ENCODE results near the gene MVB12B. TPM values are rescaled to one million over a fixed set of nuclear protein-coding genes. Genes with fewer than 3 reads are reported as not detected.
"Not testable (repeated sequence)": the region's sequence is repeated elsewhere in the genome, so short reads cannot be mapped to it uniquely, and the experiment has no call there.

Gene MVB12B
- total RNA-seq, 1 donor: 9.4 TPM

DNA sequence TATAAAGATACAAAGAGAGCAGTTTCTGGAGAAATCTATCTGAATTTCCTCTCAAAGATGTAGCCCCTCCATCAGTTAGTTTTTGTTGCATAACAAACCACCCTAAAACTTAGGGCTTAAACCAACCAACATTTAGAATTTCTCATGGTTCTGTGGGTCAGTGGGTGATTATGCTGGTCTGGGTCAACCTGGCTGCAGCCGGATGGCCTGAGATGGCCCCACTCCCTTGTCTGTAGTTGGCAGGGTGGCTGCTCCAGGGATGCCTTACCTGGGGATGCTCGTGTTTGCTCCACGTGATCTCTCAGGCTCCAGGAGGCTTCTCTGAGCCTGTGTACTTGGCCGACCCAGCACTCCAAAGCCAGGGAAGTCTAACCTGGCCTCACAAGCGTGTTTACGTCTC, 139.3 kb downstream of the MVB12B start:
- Histone ChIP-seq H3K27me3 (ENCODE audit: insufficient read depth, low read length) (no peaks in the 10 kb centered on the region), H3K4me3 (ENCODE audit: low read length) (no peak overlapping the region), H3K4me1 (ENCODE audit: insufficient read depth, low read length) (peaks cover 41% of the 10 kb centered on the region), H3K9me3 (ENCODE audit: low read depth, low read length) (no peaks in the 10 kb centered on the region)

DNA sequence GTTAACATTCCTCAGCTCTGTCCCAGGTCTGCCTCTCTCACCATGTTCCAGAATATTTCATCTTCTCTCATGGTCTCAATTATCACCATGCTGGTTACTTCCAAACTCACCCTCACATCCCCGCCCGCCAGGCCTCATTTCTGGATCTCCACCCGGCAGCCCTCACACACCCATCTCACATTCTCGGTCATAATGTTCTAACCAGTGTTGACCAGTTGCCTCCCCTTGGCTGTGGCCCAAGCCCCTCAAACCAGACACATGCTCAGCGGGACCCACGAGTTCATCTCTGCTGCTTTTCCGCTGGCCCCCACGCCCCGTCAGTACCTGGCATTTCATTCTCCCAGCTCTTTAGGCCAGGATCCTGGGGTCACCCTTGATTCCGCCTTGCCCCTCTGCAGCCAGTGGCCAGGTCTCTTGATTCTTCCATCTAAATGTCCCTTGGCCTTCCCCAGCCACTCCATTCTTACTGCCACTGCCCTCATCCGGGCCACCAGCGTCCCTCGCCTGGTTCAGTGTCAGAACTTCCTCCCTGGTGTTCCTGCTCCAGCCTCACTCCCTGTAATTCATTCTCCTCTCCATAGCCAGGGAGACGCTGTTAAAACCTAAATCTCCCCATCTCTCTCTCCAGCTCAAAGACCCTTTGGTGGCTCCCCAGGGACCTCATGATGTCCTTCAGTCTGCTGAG, 141.7 kb downstream of the MVB12B start:
- peaks cover 64% of the 10 kb centered on the region for H3K4me1 ChIP-seq (ENCODE audit: insufficient read depth, low read length)
- H3K9me3 ChIP-seq (ENCODE audit: low read depth, low read length): no peaks in the 10 kb centered on the region
- no peaks in the 10 kb centered on the region for H3K27me3 ChIP-seq (ENCODE audit: insufficient read depth, low read length)
- H3K4me3 ChIP-seq (ENCODE audit: low read length): no peak overlapping the region

DNA sequence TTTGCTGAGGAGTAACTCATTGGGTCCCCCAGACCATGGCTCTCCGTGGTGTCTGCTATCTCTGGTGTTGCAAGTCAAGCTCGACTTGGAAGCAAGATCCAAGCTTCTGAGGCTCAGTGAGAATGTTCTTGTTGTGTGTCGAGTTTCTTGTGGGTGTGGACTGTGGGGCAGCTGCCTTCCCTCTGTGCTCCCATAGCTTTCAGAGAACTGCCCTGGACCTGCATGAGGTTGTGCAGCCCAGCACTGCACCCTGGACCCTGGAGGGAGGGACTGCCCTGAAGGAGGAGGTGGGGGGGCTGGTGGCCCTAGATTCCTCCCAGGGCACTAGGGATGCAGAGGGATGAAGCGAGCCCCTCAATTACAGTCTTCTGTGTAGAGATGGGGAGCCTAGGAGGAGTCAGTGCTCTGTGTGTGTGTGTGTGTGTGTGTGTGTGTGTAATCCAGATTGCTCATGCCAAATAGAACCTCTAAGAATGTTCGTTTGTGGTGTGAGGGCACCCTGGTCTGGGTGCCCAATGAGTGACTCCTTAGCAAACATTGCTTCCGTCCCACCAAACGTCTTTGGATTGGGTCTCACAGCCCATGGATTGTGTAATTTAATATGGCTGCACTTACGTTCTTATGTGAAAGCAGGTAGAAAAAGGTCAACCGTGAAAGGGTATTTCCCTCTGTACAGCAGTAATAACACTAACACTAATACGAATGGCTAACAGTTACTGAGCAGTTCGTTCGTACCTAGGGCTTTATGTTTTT, 143.8 kb downstream of the MVB12B start:
- Histone ChIP-seq H3K4me1 (ENCODE audit: insufficient read depth, low read length) (peaks cover 74% of the 10 kb centered on the region), H3K27me3 (ENCODE audit: insufficient read depth, low read length) (no peaks in the 10 kb centered on the region), H3K4me3 (ENCODE audit: low read length) (no peak overlapping the region), H3K9me3 (ENCODE audit: low read depth, low read length) (no peaks in the 10 kb centered on the region)

DNA sequence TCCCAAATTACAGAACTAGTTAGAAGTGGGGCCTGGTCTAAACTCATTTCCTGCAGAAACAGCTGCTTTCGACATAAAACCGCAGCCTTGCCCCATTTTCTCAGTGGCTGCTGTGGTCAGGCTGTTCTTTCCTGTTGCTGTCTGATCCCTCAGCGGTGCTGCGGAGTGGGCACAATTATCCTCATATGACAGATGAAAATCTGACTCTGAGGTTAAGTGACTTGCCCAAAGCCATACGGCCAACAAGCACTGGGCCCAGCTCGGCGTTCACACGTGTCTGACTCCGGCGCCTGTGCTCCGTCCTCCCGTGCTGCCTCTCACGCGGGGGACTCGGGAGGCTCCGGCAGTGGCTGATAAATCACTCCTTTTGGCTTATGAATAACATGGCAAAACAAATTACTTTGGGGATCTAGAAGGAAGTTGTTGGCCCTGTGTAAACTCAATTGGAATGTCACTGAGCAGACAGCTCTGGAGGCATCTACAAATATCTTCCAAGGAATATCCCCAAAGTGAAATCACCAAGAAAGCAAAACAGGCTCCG, 144.5 kb downstream of the MVB12B start:
- no peaks in the 10 kb centered on the region for H3K9me3 ChIP-seq (ENCODE audit: low read depth, low read length)
- H3K4me1 ChIP-seq (ENCODE audit: insufficient read depth, low read length): peaks cover 75% of the 10 kb centered on the region
- peak overlapping the region; percentile 12 for H3K4me3 ChIP-seq (ENCODE audit: low read length)
- no peaks in the 10 kb centered on the region for H3K27me3 ChIP-seq (ENCODE audit: insufficient read depth, low read length)

- Histone ChIP-seq H3K27me3 (ENCODE audit: insufficient read depth, low read length) (no peaks in the 10 kb centered on the region), H3K4me1 (ENCODE audit: insufficient read depth, low read length) (peaks cover 75% of the 10 kb centered on the region), H3K9me3 (ENCODE audit: low read depth, low read length) (no peaks in the 10 kb centered on the region), H3K4me3 (ENCODE audit: low read length) (no peak overlapping the region)
These were observed 145.7 kb downstream of the MVB12B start for GRCh38 chr9:126472198-126472947.

DNA sequence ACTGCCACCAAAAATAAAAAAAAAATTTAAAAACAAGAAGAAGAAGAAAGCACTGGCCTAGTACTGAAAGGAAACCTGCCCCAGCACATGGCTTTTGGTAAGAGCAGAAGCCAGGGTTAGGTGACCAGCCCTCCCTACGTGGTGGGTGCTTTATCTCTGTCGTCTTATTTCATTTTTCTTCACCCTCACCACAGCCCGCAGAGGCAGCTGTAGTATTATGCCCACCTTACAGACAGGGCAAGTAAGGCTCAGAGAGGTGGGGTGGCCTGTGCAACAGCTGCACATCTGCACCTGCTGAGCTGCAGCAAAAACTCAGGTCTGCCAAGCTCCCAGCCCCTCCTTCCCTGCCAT, 146.3 kb downstream of the MVB12B start:
- Histone ChIP-seq H3K4me1 (ENCODE audit: insufficient read depth, low read length) (peaks cover 70% of the 10 kb centered on the region), H3K9me3 (ENCODE audit: low read depth, low read length) (no peaks in the 10 kb centered on the region), H3K27me3 (ENCODE audit: insufficient read depth, low read length) (no peaks in the 10 kb centered on the region), H3K4me3 (ENCODE audit: low read length) (no peak overlapping the region)

DNA sequence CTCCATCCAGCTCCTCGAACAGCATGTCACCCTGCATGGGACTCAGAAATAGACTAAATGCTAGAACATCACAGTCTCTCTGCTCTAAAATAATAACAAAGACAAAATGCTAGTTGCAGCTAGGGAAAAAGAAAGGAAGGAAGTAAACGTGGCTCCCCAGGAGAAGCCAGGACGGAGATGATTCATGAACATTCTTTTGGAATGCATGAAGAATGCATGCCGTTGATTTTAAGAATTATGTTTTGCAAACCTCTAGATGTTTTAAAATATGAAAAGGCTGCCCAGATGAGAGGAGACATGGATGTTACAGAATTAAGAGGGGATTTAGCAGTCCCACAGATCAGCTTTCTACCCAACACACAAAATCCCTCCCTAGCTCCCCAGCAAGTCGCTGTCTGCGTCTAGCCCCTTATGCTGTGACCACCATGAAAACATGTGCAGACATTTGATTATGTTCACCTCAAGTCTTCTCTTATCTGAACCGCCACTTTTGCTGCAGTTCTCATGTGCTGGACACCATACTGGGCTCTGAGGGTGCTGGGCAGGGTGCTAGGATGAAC, 147.7 kb downstream of the MVB12B start:
- Histone ChIP-seq H3K4me1 (ENCODE audit: insufficient read depth, low read length) (peaks cover 56% of the 10 kb centered on the region), H3K27me3 (ENCODE audit: insufficient read depth, low read length) (no peaks in the 10 kb centered on the region), H3K4me3 (ENCODE audit: low read length) (no peak overlapping the region), H3K9me3 (ENCODE audit: low read depth, low read length) (no peaks in the 10 kb centered on the region)

DNA sequence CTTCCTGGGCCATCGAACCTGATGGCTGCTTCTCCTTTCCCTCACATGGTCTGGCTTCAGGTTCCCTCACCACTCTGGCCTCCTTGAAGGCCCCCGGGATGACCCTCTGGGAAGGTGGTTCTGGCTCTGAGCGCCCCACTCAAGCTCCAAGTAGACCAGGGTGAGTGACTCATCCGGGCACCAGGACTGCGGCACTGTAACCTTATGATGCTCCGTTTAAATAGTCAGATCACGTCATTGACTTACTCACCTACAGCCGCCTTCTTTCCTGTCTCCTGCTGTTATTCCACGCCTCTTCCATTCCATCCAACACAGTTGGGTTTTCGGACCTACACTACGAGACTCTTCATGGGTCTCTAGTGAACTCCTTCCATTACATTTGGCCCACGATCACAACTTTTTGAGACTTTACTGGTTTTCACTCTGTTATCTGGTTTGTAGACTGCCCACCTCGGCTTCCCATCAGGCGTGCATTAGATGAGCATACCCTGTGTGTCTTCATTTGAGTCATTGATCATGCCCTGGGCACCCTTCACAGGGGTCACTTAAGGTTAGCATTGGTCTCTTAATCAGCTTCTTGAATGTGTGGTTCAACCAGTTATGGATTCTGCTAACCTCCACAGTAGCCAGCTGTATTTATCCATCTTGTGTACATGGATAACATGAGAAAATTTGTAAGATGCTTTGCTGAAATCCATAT, 148.3 kb downstream of the MVB12B start:
- Histone ChIP-seq H3K27me3 (ENCODE audit: insufficient read depth, low read length) (no peaks in the 10 kb centered on the region), H3K9me3 (ENCODE audit: low read depth, low read length) (no peaks in the 10 kb centered on the region), H3K4me1 (ENCODE audit: insufficient read depth, low read length) (peaks cover 50% of the 10 kb centered on the region), H3K4me3 (ENCODE audit: low read length) (no peak overlapping the region)

GRCh38 chr9:126475933-126476555, 149.4 kb downstream of the MVB12B start:
- Histone ChIP-seq H3K27me3 (ENCODE audit: insufficient read depth, low read length) (no peaks in the 10 kb centered on the region), H3K4me3 (ENCODE audit: low read length) (no peak overlapping the region), H3K4me1 (ENCODE audit: insufficient read depth, low read length) (peaks cover 39% of the 10 kb centered on the region), H3K9me3 (ENCODE audit: low read depth, low read length) (no peaks in the 10 kb centered on the region)

DNA sequence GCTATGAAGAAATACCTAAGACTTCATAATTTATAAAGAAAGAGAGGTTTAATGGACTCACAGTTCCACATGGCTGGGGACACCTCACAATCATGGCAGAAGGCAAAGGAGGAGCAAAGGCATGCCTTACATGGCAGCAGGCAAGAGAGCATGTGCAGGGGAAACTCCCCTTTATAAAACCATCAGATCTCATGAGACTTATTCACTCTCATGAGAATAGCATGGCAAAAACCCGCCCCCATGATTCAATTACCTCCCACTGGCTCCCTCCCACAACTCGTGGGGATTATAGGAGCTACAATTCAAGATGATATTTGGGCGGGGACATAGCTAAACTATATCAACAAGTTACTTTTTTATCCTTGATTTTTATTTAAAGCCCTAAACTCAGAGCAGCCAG, 150.8 kb downstream of the MVB12B start:
- H3K4me1 ChIP-seq (ENCODE audit: insufficient read depth, low read length): peaks cover 25% of the 10 kb centered on the region
- H3K9me3 ChIP-seq (ENCODE audit: low read depth, low read length); H3K4me3 ChIP-seq (ENCODE audit: low read length); H3K27me3 ChIP-seq (ENCODE audit: insufficient read depth, low read length): not testable (repeated sequence)

DNA sequence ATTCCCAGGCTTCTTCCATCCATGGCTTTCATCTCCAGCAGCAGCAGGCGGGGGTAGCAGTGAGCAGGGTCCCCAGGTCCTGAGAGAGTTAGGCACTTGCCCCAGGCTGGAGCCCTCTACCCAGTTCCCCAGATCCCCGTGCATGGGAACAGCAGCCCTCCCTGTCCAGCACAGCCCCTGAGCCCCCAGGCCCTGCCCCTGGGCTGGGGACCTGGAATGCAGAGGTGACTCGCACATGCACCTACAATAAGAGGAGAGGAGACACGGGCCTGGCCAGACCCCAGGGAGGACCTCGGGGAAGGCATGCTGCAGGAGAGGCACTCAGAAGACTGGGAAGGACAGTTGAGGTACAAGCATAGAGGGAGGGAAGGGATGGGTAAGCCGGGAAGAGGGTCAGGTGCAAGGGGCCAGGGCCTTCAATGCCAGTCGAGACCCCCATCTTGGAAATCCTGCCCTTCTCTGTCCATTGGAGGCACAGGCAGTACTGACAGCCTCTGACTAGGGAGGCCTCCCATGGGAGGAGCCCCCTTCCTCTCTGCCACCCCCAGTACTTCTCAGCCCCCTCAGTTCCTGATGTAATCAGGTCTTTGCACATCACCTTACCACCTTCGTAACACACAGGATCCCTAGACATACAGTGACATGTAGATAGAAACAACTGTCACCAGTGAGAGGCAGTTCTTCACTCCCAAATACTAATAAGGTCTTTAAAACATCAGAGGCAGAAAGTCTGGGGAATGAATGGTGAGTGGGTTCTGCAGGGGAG, 151.8 kb downstream of the MVB12B start:
- Histone ChIP-seq H3K4me1 (ENCODE audit: insufficient read depth, low read length) (peaks cover 17% of the 10 kb centered on the region), H3K4me3 (ENCODE audit: low read length) (no peak overlapping the region), H3K27me3 (ENCODE audit: insufficient read depth, low read length) (no peaks in the 10 kb centered on the region), H3K9me3 (ENCODE audit: low read depth, low read length) (no peaks in the 10 kb centered on the region)

DNA sequence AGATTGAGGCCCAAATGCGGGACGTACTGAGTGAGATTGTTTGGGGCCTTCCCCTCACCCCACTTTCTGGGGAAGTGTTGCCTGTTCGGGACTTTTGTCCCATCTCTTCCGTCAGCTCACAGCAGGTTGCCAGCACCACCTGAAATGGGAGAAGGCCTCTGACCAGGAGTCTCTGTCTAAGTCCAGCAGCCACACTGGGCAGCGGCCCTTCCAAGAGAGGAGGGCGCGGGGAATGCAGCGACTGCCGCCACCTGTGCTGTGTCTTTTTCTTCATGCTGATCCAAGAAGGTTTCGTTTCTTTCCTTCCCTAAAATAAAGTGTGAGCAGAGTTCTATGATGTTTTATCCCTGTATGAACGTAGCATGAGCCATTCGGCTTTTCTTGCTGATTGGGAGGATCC, 152.9 kb downstream of the MVB12B start:
- Histone ChIP-seq H3K4me3 (ENCODE audit: low read length) (no peak overlapping the region), H3K4me1 (ENCODE audit: insufficient read depth, low read length) (peaks cover 17% of the 10 kb centered on the region), H3K27me3 (ENCODE audit: insufficient read depth, low read length) (no peaks in the 10 kb centered on the region), H3K9me3 (ENCODE audit: low read depth, low read length) (no peaks in the 10 kb centered on the region)

- Histone ChIP-seq H3K4me1 (ENCODE audit: insufficient read depth, low read length) (peaks cover 17% of the 10 kb centered on the region), H3K9me3 (ENCODE audit: low read depth, low read length) (no peaks in the 10 kb centered on the region), H3K4me3 (ENCODE audit: low read length) (no peak overlapping the region), H3K27me3 (ENCODE audit: insufficient read depth, low read length) (no peaks in the 10 kb centered on the region)
These were observed 154.2 kb downstream of the MVB12B start for GRCh38 chr9:126480813-126481212.

GRCh38 chr9:126481862-126482261, 155.2 kb downstream of the MVB12B start:
- no peaks in the 10 kb centered on the region for H3K9me3 ChIP-seq (ENCODE audit: low read depth, low read length)

More at GRCh38 chr9:126481862-126482261, 155.2 kb downstream of the MVB12B start:
- H3K4me1 ChIP-seq (ENCODE audit: insufficient read depth, low read length): peaks cover 13% of the 10 kb centered on the region
- no peaks in the 10 kb centered on the region for H3K27me3 ChIP-seq (ENCODE audit: insufficient read depth, low read length)
- H3K4me3 ChIP-seq (ENCODE audit: low read length): no peak overlapping the region
